K562 (cell line): ENCODE data around the gene DCAF8. TPM values are rescaled to one million over a fixed set of nuclear protein-coding genes. Genes with fewer than 3 reads are reported as not detected.
A peak's percentile ranks its signal among the peaks of the same experiment; 100 is the strongest.

Experiments used
- ATAC-seq: fragments of 200-7000 bp; cut with Tn5 transposase; 3 replicates; pipeline ENCODE4 v1.9.1; 2020; ENCODE audit warnings: moderate library complexity
- BruUV-seq: library from RNA; stranded (reverse); fragments of 400-500 nt; replicated peaks from 2 replicates; lab custom pipeline; 2021; lab: Mats Ljungman, UMichigan
- CTCF ChIA-PET: fragments of 300-600 bp; formaldehyde crosslinking; extraction: SDS; loops from one replicate; lab custom pipeline; 2021; ENCODE audit warnings: low intra/inter-chr PET ratio; lab: Yijun Ruan, JAX
- POLR2A ChIA-PET: fragments of 300-600, 350-650 bp; sonication (Branson Sonifier 250); formaldehyde crosslinking; extraction: SDS; loops from one replicate; lab custom pipeline; 2021; ENCODE audit warnings: antibody characterized with exemption, inconsistent platforms; lab: Yijun Ruan, JAX
- DNase-seq, 4 experiments: peaks; one replicate each; pipeline versions ENCODE4 v3.0.0 to v3.0.0-alpha.2; 2011 to 2018; ENCODE audit warnings: low spot score in 3 of 4, mixed read lengths in 3 of 4; ENCODE audit errors: extremely low read depth in 1 of 4
- FAIRE-seq: peaks from 2 replicates; lab custom pipeline; 2011; peaks lifted over from hg19 to GRCh38; lab: Jason Lieb, UNC
- H2AFZ ChIP-seq: 2 replicates; pipeline ENCODE4 v1.6.0; 2011; ENCODE audit warnings: low read depth, low read length, control low read depth, inconsistent platforms
- H3K27ac ChIP-seq: fragments of 200-600 bp; 3 replicates; pipeline ENCODE4 v1.8.0; 2011; ENCODE audit warnings: low read depth, mild to moderate bottlenecking, control low read depth, inconsistent platforms, low read length, moderate library complexity, mixed read lengths; ENCODE audit errors: extremely low read depth
- H3K27me3 ChIP-seq, 2 experiments: fragments of 300-600 bp in 1 of 2; 2 replicates in 1 of 2; 3 replicates in 1 of 2; pipeline versions ENCODE4 v1.6.0 to v1.8.0; 2011; ENCODE audit warnings: inconsistent platforms in 2 of 2, low read length in 2 of 2, mild to moderate bottlenecking in 1 of 2, mixed read lengths in 1 of 2, moderate library complexity in 1 of 2; ENCODE audit not compliant: control insufficient read depth in 2 of 2, insufficient read depth in 2 of 2
- H3K36me3 ChIP-seq: fragments of 300-600 bp; 3 replicates; pipeline ENCODE4 v1.8.0; 2011; ENCODE audit warnings: mild to moderate bottlenecking, low read length, inconsistent platforms; ENCODE audit not compliant: control insufficient read depth, insufficient read depth
- H3K4me1 ChIP-seq, 2 experiments: fragments of 200-600 bp in 1 of 2; replicated peaks in 1 of 2; 2 replicates in 1 of 2; 3 replicates in 1 of 2; pipeline versions ENCODE4 v1.5.1 to v1.8.0; 2011; ENCODE audit warnings: inconsistent platforms in 2 of 2, low read length in 2 of 2, mild to moderate bottlenecking in 1 of 2, mixed read lengths in 1 of 2, moderate library complexity in 1 of 2; ENCODE audit not compliant: control insufficient read depth in 2 of 2, insufficient read depth in 2 of 2
- H3K4me2 ChIP-seq: 2 replicates; pipeline ENCODE4 v1.6.1; 2011; ENCODE audit warnings: low read length, control low read depth, inconsistent platforms, mixed read lengths; ENCODE audit not compliant: insufficient read depth
- H3K4me3 ChIP-seq: fragments of 200-600 bp; sonication (generic), shearing (Covaris generic); 2 replicates; pipeline ENCODE4 v1.5.1; 2016; ENCODE audit warnings: control low read depth, inconsistent platforms
- H3K79me2 ChIP-seq: fragments of 200-600 bp; 3 replicates; pipeline ENCODE4 v1.8.0; 2011; ENCODE audit warnings: low read length, inconsistent platforms; ENCODE audit not compliant: control insufficient read depth, insufficient read depth
- H3K9ac ChIP-seq, 2 experiments: 2 replicates each; pipeline versions ENCODE4 v1.6.0 to v1.6.1; 2011; ENCODE audit warnings: low read depth in 2 of 2, low read length in 2 of 2, control low read depth in 1 of 2, inconsistent platforms in 1 of 2, mild to moderate bottlenecking in 1 of 2, mixed read lengths in 1 of 2; ENCODE audit not compliant: insufficient read depth in 1 of 2
- H3K9me1 ChIP-seq: one replicate; pipeline ENCODE4 v1.6.0; 2011; ENCODE audit warnings: inconsistent platforms, mild to moderate bottlenecking, low read length, moderate library complexity; ENCODE audit not compliant: control insufficient read depth, insufficient read depth
- H3K9me3 ChIP-seq: replicated peaks from 2 replicates; pipeline ENCODE4 v1.5.1; 2011; ENCODE audit warnings: low read depth, low read length, inconsistent platforms; ENCODE audit not compliant: control insufficient read depth, insufficient read depth
- H4K20me1 ChIP-seq: replicated peaks from 2 replicates; pipeline ENCODE4 v1.6.1; 2011; ENCODE audit warnings: low read length, inconsistent platforms, mixed read lengths; ENCODE audit not compliant: control insufficient read depth, insufficient read depth
- HDAC1 ChIP-seq, 2 experiments: fragments of 450-650 bp; IDR thresholded peaks; 2 replicates each; pipeline ENCODE4 v1.6.1; 2016 to 2017; ENCODE audit warnings: inconsistent platforms in 1 of 2, mild to moderate bottlenecking in 1 of 2, moderate library complexity in 1 of 2
- KDM1A ChIP-seq, 2 experiments: fragments of 450-650 bp; IDR thresholded peaks; 2 replicates each; pipeline ENCODE4 v1.6.1; 2016; ENCODE audit warnings: mild to moderate bottlenecking in 2 of 2
- RCOR1 ChIP-seq, 2 experiments: IDR thresholded peaks; 2 replicates each; pipeline ENCODE4 v1.6.1; 2012; ENCODE audit warnings: low read depth in 2 of 2, low read length in 2 of 2, borderline replicate concordance in 1 of 2, improper control_type of control experiment in 1 of 2
- WGBS: fragments of 100-300 bp; shearing (Covaris generic); methylation state at CpG from one replicate; pipeline ENCODE4 v1.1.6; 2016; ENCODE audit warnings: low coverage, mixed read lengths; ENCODE audit not compliant: insufficient coverage; ENCODE audit errors: missing lambda C conversion rate; 5-methylcytosine and 5-hydroxymethylcytosine counted together
- in situ Hi-C: fragments of 300-500 bp; cut with MboI; formaldehyde crosslinking; loops from 4 replicates; pipeline ENCODE4 v1.15.0; 2018; ENCODE audit warnings: inconsistent platforms, mixed read lengths
- intact Hi-C: fragments of 100-400 bp; cut with micrococcal nuclease; formaldehyde crosslinking; loops from 2 replicates; pipeline ENCODE4 v1.14.2; 2022
- polyA plus RNA-seq, 8 experiments: library from polyadenylated mRNA; depleted of rRNA in 4 of 8; stranded (reverse) in 5 of 8; unstranded in 3 of 8; fragments of >200 nt; fragmentation: Nextera tagmentation in 2 of 8; fragmentation: Illumina TruSeq in 1 of 8; extraction: Ambion mirVana in 2 of 8; extraction: Trizol in 1 of 8; gene quantifications; 2 replicates each; pipeline versions ENCODE4 v1.2.1 to v1.2.3, GENCODE V29; 2011 to 2014; ENCODE audit warnings: inconsistent platforms in 1 of 8, missing spikeins in 1 of 8
- total RNA-seq, 7 experiments: library from RNA; depleted of rRNA in 6 of 7; stranded (reverse); fragments of >200 nt in 6 of 7; fragmentation: Illumina TruSeq in 2 of 7; extraction: Trizol in 2 of 7; gene quantifications; 2 replicates each; pipeline versions ENCODE4 v1.2.1 to v1.2.3, GENCODE V29; 2011 to 2021; ENCODE audit warnings: low replicate concordance in 1 of 7
- TF ChIP-seq, protein P1 (sequence below): fragments of 450-650 bp; conservative IDR thresholded peaks from 2 replicates; pipeline ENCODE4 v1.6.1; 2016; ENCODE audit warnings: missing genetic modification characterization, low read depth, mild to moderate bottlenecking, control low read depth, missing compliant biosample characterization

Gene DCAF8
- total and polyA plus RNA-seq, 9 of the 15 experiments (the other 6 are each of a cell fraction or from before 2014, with no cell fraction given), result 11.6 to 149 (median 81.3) TPM

DNA sequence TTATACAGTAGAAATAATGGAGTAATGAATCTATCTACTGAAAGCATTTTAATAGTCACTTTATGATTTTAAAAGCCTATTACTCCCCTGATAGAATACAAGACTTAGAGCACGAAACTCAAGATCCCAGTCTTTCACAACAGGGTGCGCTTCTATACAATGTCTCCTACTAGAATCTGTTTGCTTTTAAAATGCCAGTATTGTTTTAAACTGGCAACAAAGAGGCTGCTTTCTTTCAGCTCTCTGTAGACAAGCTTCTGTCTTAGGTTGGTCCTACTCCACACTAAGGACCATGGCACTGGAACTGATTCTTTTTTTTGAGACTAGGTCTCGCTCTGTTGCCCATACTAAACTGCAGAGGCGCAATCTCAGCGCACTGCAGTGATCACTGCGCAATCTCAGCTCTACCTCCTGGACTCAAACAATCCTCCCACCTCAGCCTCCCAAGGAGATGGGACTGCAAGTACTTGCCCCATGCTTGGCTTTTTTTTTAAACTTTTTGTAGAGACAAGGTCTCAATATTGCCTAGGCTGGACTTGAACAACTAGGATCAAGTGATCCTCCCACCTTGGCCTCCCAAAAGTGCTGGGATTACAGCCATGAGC, 4.8 kb downstream of the DCAF8 start:
- H4K20me1 ChIP-seq, result no peaks in the 10 kb centered on the region
- no peak overlapping the region for H3K4me2 ChIP-seq
- ChIA-PET POLR2A (interaction anchor here (0.6 to 1.2 kb wide), 3 partner anchors 15 to 275 kb away, joined by 3 to 5 read pairs (median 3); partner anchors contain the start of gene PEX19), CTCF (no interaction called here)
- BruUV-seq, result no TSS peak
- TF ChIP-seq RCOR1 (IDR thresholded peaks at IDR 0.05; ENCODE audit: borderline replicate concordance in 1 of 2, low read depth in 2 of 2, low read length in 2 of 2) (peak in 1 of 2 experiments; percentile 74; a peak in 2 of 4 replicates), HDAC1 (IDR thresholded peaks at IDR 0.05) (0 out of 4 replicates have a peak, but pooled peaks of 1 of the 2 experiments have one; percentile 25), KDM1A (IDR thresholded peaks at IDR 0.05) (peak; percentile 83 to 88)
- TF ChIP-seq, protein P1, sequence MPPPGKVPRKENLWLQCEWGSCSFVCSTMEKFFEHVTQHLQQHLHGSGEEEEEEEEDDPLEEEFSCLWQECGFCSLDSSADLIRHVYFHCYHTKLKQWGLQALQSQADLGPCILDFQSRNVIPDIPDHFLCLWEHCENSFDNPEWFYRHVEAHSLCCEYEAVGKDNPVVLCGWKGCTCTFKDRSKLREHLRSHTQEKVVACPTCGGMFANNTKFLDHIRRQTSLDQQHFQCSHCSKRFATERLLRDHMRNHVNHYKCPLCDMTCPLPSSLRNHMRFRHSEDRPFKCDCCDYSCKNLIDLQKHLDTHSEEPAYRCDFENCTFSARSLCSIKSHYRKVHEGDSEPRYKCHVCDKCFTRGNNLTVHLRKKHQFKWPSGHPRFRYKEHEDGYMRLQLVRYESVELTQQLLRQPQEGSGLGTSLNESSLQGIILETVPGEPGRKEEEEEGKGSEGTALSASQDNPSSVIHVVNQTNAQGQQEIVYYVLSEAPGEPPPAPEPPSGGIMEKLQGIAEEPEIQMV (tag), result no peak
- H3K27me3 ChIP-seq, result no peaks in the 10 kb centered on the region
- peaks cover 67% of the 10 kb centered on the region for H3K79me2 ChIP-seq
- in situ Hi-C loops, result no loop called here
- FAIRE-seq (no peak), ATAC-seq (no peak), DNase-seq (no peak)
- no peak overlapping the region for H3K4me3 ChIP-seq
- no peak overlapping the region for H3K27ac ChIP-seq
- H3K36me3 ChIP-seq, result peaks cover 39% of the 10 kb centered on the region
- intact Hi-C loops, result no loop called here
- 90% methylated on average over 6 of the region's 6 CpGs for WGBS
- no peaks in the 10 kb centered on the region for H3K9me3 ChIP-seq
- H3K4me1 ChIP-seq, result peaks cover 0 to 12% of the 10 kb centered on the region in 2 experiments; a peak in 2 of 5 replicates
- no peaks in the 10 kb centered on the region for H3K9me1 ChIP-seq
- no peak overlapping the region for H3K9ac ChIP-seq
- no peak overlapping the region for H2AFZ ChIP-seq
